ENCODE measurements around the gene CABP4. TPM values are rescaled to one million over a fixed set of nuclear protein-coding genes. Genes with fewer than 3 reads are reported as not detected.

Gene CABP4
- total RNA-seq (2014; rRNA removed; shearing (Covaris generic)): 0.15 TPM in 1 of 2 replicates, not detected in the other

GRCh38 chr11:67455054-67455453 is at the start of gene CABP4:
Gene CABP4, plus strand, starts transcription at chr11:67455354. Its CDS starts 70 bp downstream, at chr11:67455424.

GRCh38 chr11:67415501-67416304 is 39.5 kb upstream of the CABP4 start, which contains the start of gene CARNS1:
Gene CARNS1, plus strand, starts transcription at chr11:67415678. Its CDS starts 522 bp downstream, at chr11:67416200.

DNA sequence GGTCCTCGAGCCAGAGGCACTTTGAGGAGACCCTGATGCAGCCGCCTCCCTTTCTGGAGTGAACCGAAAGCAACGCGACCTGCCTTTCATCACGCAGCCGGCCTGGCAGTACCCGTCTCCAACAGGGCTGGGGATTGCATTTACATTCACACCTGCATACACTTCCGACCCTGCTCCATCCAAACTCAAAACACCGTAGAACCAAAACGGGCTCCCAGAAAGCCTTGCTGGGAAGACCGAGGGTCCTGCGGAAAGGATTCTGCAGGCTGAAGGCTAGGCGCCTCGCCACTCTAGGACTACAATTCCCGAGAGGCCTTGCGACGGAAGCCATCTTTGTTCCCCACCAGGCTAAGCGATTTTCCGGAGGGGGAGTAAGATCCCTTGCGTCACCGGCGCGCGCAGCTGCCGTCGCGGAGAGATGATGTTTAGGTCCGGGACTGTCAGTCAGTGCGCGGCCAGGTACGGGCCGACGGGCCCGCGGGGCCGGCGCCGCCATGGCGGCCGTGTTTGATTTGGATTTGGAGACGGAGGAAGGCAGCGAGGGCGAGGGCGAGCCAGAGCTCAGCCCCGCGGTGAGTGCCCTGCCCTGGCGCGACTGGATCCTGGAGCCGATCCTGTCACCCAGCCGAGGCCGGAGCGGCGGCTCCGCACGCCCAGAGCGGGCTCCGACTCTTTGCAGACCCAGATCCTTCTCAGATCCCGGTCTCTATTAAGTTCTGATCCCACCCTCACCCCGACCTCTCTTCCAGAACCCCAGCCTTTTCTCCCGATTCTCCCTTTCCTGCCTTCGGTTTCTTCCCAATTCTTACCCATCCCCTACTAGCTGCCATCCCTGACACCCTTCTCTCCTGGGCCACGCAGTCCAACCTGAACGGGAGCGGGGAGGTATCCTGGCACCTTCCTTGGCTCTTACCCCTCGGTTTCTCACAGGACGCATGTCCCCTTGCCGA is 26.8 kb upstream of the CABP4 start, which contains the start of gene RPS6KB2:
Gene RPS6KB2 (plus strand): TSS at position 443 of the 950 bp plus-strand sequence. CDS start 52 bp downstream, at position 495.

GRCh38 chr11:67437082-67437808 is 17.9 kb upstream of the CABP4 start, which contains the start of gene PTPRCAP:
Gene PTPRCAP, minus strand, starts transcription at chr11:67437682. Its CDS starts 63 bp downstream, at chr11:67437619.

DNA sequence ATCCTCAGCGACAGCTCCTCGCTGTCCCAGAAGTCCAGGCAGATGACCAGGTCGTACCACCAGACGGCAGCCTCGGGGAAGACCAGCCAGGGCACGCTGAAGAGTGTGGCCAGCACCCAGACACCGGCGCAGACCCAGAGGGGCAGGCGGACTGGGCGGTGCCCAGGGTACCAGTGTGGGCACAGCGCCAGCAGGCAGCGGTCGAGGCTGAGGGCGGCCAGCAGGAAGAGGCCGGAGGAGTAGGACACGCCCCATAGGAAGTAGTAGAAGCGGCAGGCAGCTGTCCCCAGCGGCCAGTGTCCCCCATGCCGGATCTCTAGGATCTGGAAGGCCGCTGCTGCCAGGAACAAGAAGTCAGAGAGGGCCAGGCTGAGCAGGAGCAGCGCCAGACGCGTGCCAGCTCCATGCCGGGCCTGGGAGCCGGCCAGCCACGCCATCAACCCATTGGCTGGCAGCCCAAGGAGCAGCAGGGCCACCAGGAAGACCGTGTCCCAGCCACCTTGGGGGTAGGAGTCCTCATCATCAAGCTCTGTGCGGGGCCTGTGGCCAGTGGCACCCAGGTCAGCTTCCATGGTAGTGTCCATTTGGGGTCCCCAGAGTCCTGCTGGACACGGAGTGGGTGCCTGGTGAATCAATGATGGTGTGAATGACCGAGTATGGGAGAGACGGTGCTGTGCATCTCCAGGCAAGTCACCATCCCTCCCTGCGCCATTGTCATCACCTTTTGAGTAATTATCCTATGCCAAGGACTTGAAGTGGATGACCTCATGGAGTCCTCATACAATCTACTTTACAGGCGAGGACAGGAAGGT is 2.8 kb upstream of the CABP4 start, which contains the start of gene GPR152:
Gene GPR152 (minus strand): TSS at position 589 of the 812 bp plus-strand sequence. CDS start 5 bp downstream, at position 584.

GRCh38 chr11:67468759-67469507 is 13.8 kb downstream of the CABP4 start, which contains the start of gene TMEM134:
Gene TMEM134, minus strand, starts transcription at chr11:67469251. Its CDS starts 59 bp downstream, at chr11:67469192.

DNA sequence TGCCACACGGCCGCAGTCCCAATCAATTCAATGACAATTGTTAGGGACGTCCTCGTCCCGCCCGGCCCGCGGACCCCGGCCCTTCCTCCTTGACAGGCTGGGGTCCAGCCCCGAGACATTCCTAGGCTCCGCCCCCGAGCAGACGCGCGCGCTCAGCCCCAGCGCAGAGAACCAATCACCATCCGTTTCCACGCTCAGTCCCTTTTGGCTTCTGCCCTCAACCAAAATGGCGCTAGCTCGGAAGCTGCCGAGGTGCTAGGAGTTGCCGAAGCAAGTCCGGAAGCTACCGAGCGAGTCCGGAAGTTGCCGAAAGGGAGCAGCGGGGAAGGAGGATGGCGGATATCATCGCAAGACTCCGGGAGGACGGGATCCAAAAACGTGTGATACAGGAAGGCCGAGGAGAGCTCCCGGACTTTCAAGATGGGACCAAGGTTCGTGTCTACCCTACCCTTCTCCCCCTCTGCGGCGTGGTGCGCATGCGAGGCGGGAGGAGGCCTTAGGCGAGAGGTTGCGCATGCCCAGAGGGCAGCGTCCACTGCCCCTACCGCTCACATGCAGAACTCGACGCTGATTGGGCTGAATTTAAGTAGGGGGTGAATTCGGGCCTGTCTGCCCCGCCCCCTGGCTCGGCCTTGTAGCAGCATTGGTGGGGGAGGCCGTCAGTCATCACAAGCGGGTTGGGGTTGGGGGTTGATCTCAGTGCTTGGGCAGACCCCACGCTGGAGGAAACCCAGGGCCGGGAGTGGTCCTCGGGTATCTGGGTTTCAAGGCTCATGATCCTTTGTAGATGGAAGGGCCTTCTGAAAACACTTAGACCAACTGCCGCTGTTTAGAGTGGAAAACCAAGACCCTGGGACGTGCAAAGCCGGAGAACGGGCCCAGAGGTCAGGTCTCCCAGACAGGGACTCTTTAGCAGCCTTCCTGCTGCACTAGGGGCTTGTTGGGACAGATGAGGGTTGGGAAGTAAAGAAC is 28.0 kb downstream of the CABP4 start, which contains the start of gene AIP:
Gene AIP (plus strand): TSS at position 200 of the 972 bp plus-strand sequence. CDS start 133 bp downstream, at position 333.

GRCh38 chr11:67504950-67505581 is 49.9 kb downstream of the CABP4 start, which contains the start of gene PITPNM1:
Gene PITPNM1, minus strand, starts transcription at chr11:67505363. Its CDS starts 1,183 bp downstream, at chr11:67504180.

GRCh38 chr11:67507864-67508485 is 52.8 kb downstream of the CABP4 start, which contains the start of gene CDK2AP2:
Gene CDK2AP2, minus strand, starts transcription at chr11:67508162. Its CDS starts 80 bp downstream, at chr11:67508082.

Small RNAs within 50 kb of the gene (small RNA-seq; reads per million reads assigned to genes)
- not detected for gene MIR6752

Other genes with a start within 250 kb of the CABP4 start
- gene GRK2, start 188.9 kb upstream of the CABP4 start, total RNA-seq (2014; rRNA removed; shearing (Covaris generic)): 49.9 and 70.0 TPM in 2 replicates
- gene ANKRD13D, start 166.1 kb upstream of the CABP4 start, total RNA-seq (2014; rRNA removed; shearing (Covaris generic)): 39.2 and 48.4 TPM in 2 replicates
- 10.7 and 20.0 TPM in 2 replicates for gene SSH3, start 151.8 kb upstream of the CABP4 start, total RNA-seq (2014; rRNA removed; shearing (Covaris generic))
- 110 and 118 TPM in 2 replicates for gene POLD4, start 101.8 kb upstream of the CABP4 start, total RNA-seq (2014; rRNA removed; shearing (Covaris generic))
- 14.1 and 19.9 TPM in 2 replicates for gene CLCF1, start 81.8 kb upstream of the CABP4 start, total RNA-seq (2014; rRNA removed; shearing (Covaris generic))
- gene RAD9A, start 63.4 kb upstream of the CABP4 start, total RNA-seq (2014; rRNA removed; shearing (Covaris generic)): 14.7 and 15.6 TPM in 2 replicates
- gene PPP1CA, start 53.5 kb upstream of the CABP4 start, total RNA-seq (2014; rRNA removed; shearing (Covaris generic)): 177 and 183 TPM in 2 replicates
- gene TBC1D10C, start 51.3 kb upstream of the CABP4 start, total RNA-seq (2014; rRNA removed; shearing (Covaris generic)): 0.34 TPM in 2 replicates
- 0.03 and 0.26 TPM in 2 replicates for gene CARNS1, start 39.7 kb upstream of the CABP4 start, total RNA-seq (2014; rRNA removed; shearing (Covaris generic))
- 71.7 and 98.8 TPM in 2 replicates for gene RPS6KB2, start 26.9 kb upstream of the CABP4 start, total RNA-seq (2014; rRNA removed; shearing (Covaris generic))
- gene PTPRCAP, start 17.7 kb upstream of the CABP4 start, total RNA-seq (2014; rRNA removed; shearing (Covaris generic)): 0.96 and 1.4 TPM in 2 replicates
- 110 and 122 TPM in 2 replicates for gene CORO1B, start 11.9 kb upstream of the CABP4 start, total RNA-seq (2014; rRNA removed; shearing (Covaris generic))
- not detected in 2 replicates for gene GPR152, start 2.6 kb upstream of the CABP4 start, total RNA-seq (2014; rRNA removed; shearing (Covaris generic))
- gene TMEM134, start 13.9 kb downstream of the CABP4 start, total RNA-seq (2014; rRNA removed; shearing (Covaris generic)): 38.2 and 55.7 TPM in 2 replicates
- gene AIP, start 27.7 kb downstream of the CABP4 start, total RNA-seq (2014; rRNA removed; shearing (Covaris generic)): 182 and 192 TPM in 2 replicates
- gene PITPNM1, start 50.0 kb downstream of the CABP4 start, total RNA-seq (2014; rRNA removed; shearing (Covaris generic)): 42.1 and 54.4 TPM in 2 replicates
- 35.2 and 35.9 TPM in 2 replicates for gene CDK2AP2, start 52.8 kb downstream of the CABP4 start, total RNA-seq (2014; rRNA removed; shearing (Covaris generic))
- gene CABP2, start 68.1 kb downstream of the CABP4 start, total RNA-seq (2014; rRNA removed; shearing (Covaris generic)): not detected in 2 replicates
- 1,098 and 1,233 TPM in 2 replicates for gene GSTP1, start 128.5 kb downstream of the CABP4 start, total RNA-seq (2014; rRNA removed; shearing (Covaris generic))
- 310 and 343 TPM in 2 replicates for gene NDUFV1, start 151.6 kb downstream of the CABP4 start, total RNA-seq (2014; rRNA removed; shearing (Covaris generic))
- 13.8 and 25.0 TPM in 2 replicates for gene NUDT8, start 174.6 kb downstream of the CABP4 start, total RNA-seq (2014; rRNA removed; shearing (Covaris generic))
- not detected in 2 replicates for gene TBX10, start 184.4 kb downstream of the CABP4 start, total RNA-seq (2014; rRNA removed; shearing (Covaris generic))
- 0.13 TPM in 1 of 2 replicates, not detected in the other for gene ACY3, start 195.4 kb downstream of the CABP4 start, total RNA-seq (2014; rRNA removed; shearing (Covaris generic))
- gene ALDH3B2, start 219.3 kb downstream of the CABP4 start, total RNA-seq (2014; rRNA removed; shearing (Covaris generic)): not detected in 2 replicates

All from A375 (cell line).